Fibroblast of the aortic adventitia (primary cell): ENCODE measurements around the gene AGPAT3. TPM values are rescaled to one million over a fixed set of nuclear protein-coding genes. Genes with fewer than 3 reads are reported as not detected.

Experiments used
- DNase-seq: peaks from one replicate; pipeline ENCODE4 v3.0.0-alpha.2; 2010; ENCODE audit warnings: low read depth
- H3K4me3 ChIP-seq: 2 replicates; pipeline ENCODE4 v1.5.1; 2011; ENCODE audit warnings: low read depth, mild to moderate bottlenecking, control low read depth, low read length, moderate library complexity
- total RNA-seq: library from RNA; depleted of rRNA; stranded (reverse); fragments of >200 nt; gene quantifications from 2 replicates; pipeline ENCODE4 v1.2.3, GENCODE V29; 2012; ENCODE audit warnings: low replicate concordance
- TF ChIP-seq, protein P1 (sequence below): IDR thresholded peaks from 2 replicates; pipeline ENCODE4 v1.5.1; 2011; ENCODE audit warnings: mild to moderate bottlenecking, low read length, control low read depth, inconsistent platforms; ENCODE audit not compliant: insufficient read depth

Gene AGPAT3
- total RNA-seq, 1 donor = 29.0 TPM

DNA sequence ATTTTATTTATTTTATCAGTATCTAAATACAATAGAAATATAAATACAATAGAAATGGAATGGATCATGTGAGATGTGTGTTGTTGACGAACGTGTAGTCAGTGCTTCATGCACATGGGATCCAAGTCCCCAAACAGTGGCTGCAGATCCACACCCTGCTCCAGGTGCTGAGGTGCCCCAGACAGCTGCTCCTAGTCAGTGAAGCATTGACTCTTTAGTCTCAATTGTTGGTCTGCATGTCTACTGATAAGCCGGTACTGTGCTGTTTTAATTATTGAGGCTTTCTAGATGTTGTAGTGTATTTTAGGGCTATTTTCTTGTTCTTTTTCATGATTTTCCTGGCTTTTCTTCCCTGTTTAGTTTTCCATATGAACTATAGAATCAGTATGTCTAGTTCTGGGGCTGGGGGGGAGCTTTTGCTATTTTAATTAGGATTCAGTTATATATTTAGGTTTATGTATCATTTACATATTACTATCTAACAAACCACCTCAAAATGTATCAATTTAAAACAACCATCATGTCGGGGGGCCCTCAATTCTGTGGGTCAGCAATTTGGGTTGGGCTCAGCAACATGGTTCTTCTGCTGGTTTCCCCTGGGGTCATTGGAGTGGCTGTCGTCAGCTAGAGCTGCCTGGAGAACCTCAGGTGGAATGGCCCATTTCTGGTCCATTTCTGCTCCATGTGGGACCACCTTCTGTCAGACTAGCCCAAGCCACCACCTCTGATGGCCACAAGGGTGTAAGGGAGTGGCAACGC lies 83.9 kb downstream of the AGPAT3 start:
- H3K4me3 ChIP-seq = no peak overlapping the region
- DNase-seq = no peak
- TF ChIP-seq, protein P1, sequence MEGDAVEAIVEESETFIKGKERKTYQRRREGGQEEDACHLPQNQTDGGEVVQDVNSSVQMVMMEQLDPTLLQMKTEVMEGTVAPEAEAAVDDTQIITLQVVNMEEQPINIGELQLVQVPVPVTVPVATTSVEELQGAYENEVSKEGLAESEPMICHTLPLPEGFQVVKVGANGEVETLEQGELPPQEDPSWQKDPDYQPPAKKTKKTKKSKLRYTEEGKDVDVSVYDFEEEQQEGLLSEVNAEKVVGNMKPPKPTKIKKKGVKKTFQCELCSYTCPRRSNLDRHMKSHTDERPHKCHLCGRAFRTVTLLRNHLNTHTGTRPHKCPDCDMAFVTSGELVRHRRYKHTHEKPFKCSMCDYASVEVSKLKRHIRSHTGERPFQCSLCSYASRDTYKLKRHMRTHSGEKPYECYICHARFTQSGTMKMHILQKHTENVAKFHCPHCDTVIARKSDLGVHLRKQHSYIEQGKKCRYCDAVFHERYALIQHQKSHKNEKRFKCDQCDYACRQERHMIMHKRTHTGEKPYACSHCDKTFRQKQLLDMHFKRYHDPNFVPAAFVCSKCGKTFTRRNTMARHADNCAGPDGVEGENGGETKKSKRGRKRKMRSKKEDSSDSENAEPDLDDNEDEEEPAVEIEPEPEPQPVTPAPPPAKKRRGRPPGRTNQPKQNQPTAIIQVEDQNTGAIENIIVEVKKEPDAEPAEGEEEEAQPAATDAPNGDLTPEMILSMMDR = no peak

DNA sequence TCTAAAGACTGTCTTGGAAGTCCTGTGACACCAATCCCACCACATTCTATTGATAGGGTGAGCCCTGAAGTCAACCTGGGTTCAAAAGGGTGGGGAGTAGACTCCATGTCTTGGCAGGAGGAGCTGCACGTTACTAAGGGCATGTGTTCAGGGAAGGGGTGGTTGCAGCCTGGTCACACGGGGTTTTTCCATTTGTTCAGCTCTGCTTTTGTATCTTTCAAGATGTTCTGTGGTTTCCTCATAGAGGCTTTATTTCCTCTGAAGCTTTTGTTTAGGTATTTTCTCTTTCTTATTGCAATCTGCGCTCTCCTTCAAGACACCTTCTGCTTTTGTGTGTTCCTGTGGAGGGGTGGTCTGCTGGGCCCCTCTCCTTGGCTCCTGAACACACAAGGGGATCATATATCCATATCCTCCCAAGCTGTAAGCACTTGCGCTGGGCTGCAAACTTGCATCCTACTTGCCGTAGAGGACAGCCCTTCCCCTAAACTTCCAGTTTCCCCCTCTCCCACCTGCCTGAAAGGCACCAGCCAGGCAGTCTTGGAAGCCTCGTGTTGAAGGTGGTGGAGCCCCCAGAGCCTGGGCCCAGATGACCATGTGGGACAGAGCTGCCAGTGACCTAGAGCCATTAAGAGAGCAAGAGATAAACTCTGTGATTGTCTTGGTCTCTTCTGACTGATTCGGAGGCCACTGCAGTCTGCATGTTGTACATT lies 84.6 kb downstream of the AGPAT3 start:
- TF ChIP-seq, protein P1 = no peak
- no peak for DNase-seq
- H3K4me3 ChIP-seq = no peak overlapping the region

DNA sequence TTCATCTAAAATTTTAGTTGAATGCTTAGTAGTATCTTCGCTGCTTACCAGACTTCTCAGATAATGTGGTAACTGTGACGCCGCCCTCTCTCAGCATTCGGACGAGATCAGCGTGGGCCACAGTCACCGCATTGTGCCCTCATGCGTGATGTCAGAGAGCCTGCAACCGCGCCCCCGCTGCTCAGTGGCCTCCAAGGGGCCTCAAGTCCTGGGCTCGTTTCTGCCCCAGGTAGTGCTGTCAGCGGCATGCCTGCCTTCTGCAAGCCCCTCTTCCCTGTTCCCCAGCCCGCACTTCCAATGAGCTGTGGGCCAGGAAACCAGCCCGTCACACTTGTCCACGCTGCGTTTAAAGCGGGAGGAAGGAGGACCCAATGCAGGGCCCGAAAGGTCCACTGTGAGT lies 85.5 kb downstream of the AGPAT3 start:
- TF ChIP-seq, protein P1 = no peak
- no peak for DNase-seq
- no peak overlapping the region for H3K4me3 ChIP-seq

DNA sequence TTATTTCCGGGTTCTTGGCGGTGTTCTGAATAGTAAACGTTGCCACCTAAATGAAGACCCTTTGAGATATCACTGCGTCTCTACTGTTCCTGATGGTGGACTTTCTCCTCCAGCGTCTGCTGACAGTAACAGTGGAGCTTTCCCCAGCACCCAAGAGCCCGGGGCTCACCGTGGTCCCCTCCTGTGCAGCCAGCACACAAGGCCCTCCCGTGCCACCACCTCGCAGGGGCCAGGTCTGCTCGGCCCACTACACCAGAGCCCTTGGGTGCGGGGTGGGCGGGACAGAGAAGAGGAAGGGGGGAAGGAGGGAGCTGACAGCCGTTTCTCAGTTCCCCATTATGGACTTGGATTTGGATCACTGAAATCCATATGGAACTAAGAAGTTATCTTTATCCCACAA lies 85.9 kb downstream of the AGPAT3 start:
- TF ChIP-seq, protein P1 = no peak
- no peak for DNase-seq
- no peak overlapping the region for H3K4me3 ChIP-seq

DNA sequence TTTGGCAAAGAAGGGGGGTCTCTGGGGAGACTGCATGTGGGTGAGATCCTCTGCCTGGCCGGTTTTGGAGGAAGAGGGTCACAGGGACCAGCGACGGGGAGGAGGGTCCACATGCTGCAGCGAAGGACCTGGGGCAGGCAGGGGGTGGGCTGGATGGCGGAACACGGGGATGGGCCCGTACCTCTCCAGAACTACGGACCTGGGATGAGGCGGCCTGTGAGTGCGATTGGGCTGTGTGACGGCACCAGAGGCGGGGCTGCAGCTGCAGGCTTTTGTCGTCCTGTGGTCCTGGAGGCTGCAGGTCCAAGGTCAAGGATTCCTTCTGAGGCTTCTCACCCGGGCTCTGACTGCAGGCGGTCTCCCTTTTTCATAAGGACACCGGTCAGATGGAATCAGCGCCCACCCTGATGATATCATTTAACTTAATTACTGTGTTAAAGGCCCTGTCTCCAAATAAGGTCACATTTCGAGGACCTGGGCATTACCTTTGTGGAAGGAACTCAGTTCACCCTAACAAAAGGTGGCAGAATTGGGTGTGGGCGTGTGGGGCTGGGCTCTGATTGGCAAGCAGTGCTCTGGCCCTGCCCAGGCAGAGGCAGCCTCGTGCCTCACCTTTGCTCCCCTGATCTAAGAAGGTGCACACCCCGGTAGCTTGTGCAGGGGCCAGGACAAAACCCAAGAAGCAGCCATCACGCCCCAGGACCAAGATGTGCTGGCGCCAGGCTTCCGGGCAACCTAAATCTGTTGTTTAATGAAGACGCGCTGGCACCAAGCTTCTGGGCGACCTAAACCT lies 87.1 kb downstream of the AGPAT3 start:
- no peak overlapping the region for H3K4me3 ChIP-seq
- TF ChIP-seq, protein P1 = no peak
- DNase-seq = no peak

DNA sequence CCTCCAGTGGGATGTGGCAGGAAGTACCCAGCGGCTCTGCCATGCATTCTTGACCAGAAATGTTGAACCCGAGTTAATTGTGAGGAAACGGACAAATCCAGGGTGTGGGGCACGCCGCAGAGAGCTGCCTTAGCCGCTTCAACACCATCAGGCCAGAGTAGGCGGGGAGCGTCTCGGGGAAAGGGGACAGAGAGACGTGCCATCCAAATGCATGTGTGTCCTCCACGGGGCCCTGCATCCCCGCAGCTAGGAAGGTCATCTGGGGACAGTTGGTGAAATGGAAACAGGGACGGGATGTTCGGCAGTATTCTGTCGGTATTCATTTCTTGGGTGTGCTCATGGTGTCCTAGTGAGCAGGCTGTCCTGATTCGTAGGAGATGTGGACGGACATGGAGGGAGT lies 88.0 kb downstream of the AGPAT3 start:
- TF ChIP-seq, protein P1 = no peak
- no peak overlapping the region for H3K4me3 ChIP-seq
- no peak for DNase-seq
